BE2C (cell line): ENCODE measurements around the gene SAXO1.
"Not testable (repeated sequence)": the region's sequence is repeated elsewhere in the genome, so short reads cannot be mapped to it uniquely, and the experiment has no call there.

ENCODE experiments used
- DNase-seq: peaks from one replicate; pipeline ENCODE4 v3.0.0-alpha.2; 2020
- H3K27me3 ChIP-seq: fragments of 250-450 bp; sonication (Bioruptor Pico); 2 replicates; pipeline ENCODE4 v1.5.1; 2020; ENCODE audit warnings: mild to moderate bottlenecking
- H3K36me3 ChIP-seq: fragments of 250-450 bp; sonication (Bioruptor Pico); 2 replicates; pipeline ENCODE4 v1.5.1; 2020; ENCODE audit warnings: mild to moderate bottlenecking
- H3K4me1 ChIP-seq: fragments of 250-450 bp; sonication (Bioruptor Pico); 2 replicates; pipeline ENCODE4 v1.5.1; 2020
- H3K4me3 ChIP-seq: 2 replicates; pipeline ENCODE4 v1.5.1; 2011; ENCODE audit warnings: low read depth, low read length
- H3K9me3 ChIP-seq: fragments of 250-450 bp; sonication (Bioruptor Pico); 2 replicates; pipeline ENCODE4 v1.5.1; 2020
- CTCF ChIP-seq: IDR thresholded peaks from 2 replicates; pipeline ENCODE4 v1.5.1; 2012; ENCODE audit warnings: mild to moderate bottlenecking, low read depth, low read length

SAXO1 gene

GRCh38 chr9:18996211-18996610, 36.8 kb downstream of the SAXO1 start:
- TF ChIP-seq CTCF = no peak
- no peaks in the 10 kb centered on the region for H3K9me3 ChIP-seq
- H3K27me3 ChIP-seq = no peaks in the 10 kb centered on the region
- H3K4me1 ChIP-seq = no peaks in the 10 kb centered on the region; the same call in 1 of the 2 replicates
- no peak for DNase-seq
- no peaks in the 10 kb centered on the region for H3K36me3 ChIP-seq
- H3K4me3 ChIP-seq = no peak overlapping the region

- Histone ChIP-seq H3K4me3 (no peak overlapping the region), H3K4me1 (no peaks in the 10 kb centered on the region; the same call in 1 of the 2 replicates), H3K27me3 (no peaks in the 10 kb centered on the region), H3K9me3 (no peaks in the 10 kb centered on the region), H3K36me3 (no peaks in the 10 kb centered on the region)
- no peak for TF ChIP-seq CTCF
- no peak for DNase-seq
These were observed 38.6 kb downstream of the SAXO1 start for GRCh38 chr9:18994263-18994916.

GRCh38 chr9:18991197-18991596, 41.8 kb downstream of the SAXO1 start:
- H3K4me3 ChIP-seq, H3K36me3 ChIP-seq, H3K9me3 ChIP-seq, H3K27me3 ChIP-seq, DNase-seq, H3K4me1 ChIP-seq: not testable (repeated sequence)

- no peaks in the 10 kb centered on the region; the same call in 1 of the 2 replicates for H3K4me1 ChIP-seq
- H3K4me3 ChIP-seq = no peak overlapping the region
- no peak for DNase-seq
- no peaks in the 10 kb centered on the region for H3K36me3 ChIP-seq
- TF ChIP-seq CTCF = no peak
- no peaks in the 10 kb centered on the region for H3K9me3 ChIP-seq
- no peaks in the 10 kb centered on the region for H3K27me3 ChIP-seq
These were observed 42.5 kb downstream of the SAXO1 start for GRCh38 chr9:18990494-18990893.

GRCh38 chr9:18989865-18990264, 43.1 kb downstream of the SAXO1 start:
- Histone ChIP-seq H3K9me3 (no peaks in the 10 kb centered on the region), H3K27me3 (no peaks in the 10 kb centered on the region)
- no peak for TF ChIP-seq CTCF

GRCh38 chr9:18989097-18989496, 43.9 kb downstream of the SAXO1 start:
- DNase-seq = no peak
- no peak for TF ChIP-seq CTCF
- H3K9me3 ChIP-seq = no peaks in the 10 kb centered on the region

More at GRCh38 chr9:18989865-18990264, 43.1 kb downstream of the SAXO1 start:
- Histone ChIP-seq H3K4me1 (no peaks in the 10 kb centered on the region), H3K4me3 (no peak overlapping the region), H3K36me3 (no peaks in the 10 kb centered on the region)
- DNase-seq = no peak

More at GRCh38 chr9:18989097-18989496, 43.9 kb downstream of the SAXO1 start:
- Histone ChIP-seq H3K36me3 (no peaks in the 10 kb centered on the region), H3K27me3 (no peaks in the 10 kb centered on the region), H3K4me1 (no peaks in the 10 kb centered on the region), H3K4me3 (no peak overlapping the region)
